Measurements from ENCODE around the gene SLAMF8. TPM values are rescaled to one million over a fixed set of nuclear protein-coding genes. Genes with fewer than 3 reads are reported as not detected.

SLAMF8 gene
- total and polyA plus RNA-seq, 2 of the 8 experiments (the other 6 are each of a cell fraction or from before 2014, with no cell fraction given) = not detected

- no peak overlapping the region for H4K91ac ChIP-seq (replicated peaks; ENCODE audit: insufficient read length, low read length)
- CTCF ChIA-PET (ENCODE audit: partially characterized antibody) = interaction anchor here (0.9 to 5.6 kb wide), 5 partner anchors 9 to 48 kb away, joined by 3 to 38 read pairs (median 6); no protein-coding TSS in a partner anchor
These were observed 16.8 kb downstream of the SLAMF8 start for GRCh38 chr1:159843459-159843858.

More at GRCh38 chr1:159843459-159843858, 16.8 kb downstream of the SLAMF8 start:
- Histone ChIP-seq H3K79me1 (ENCODE audit: low read depth, low read length) (no peaks in the 10 kb centered on the region), H2BK15ac (ENCODE audit: low read length) (no peak overlapping the region), H3K27ac (ENCODE audit: low read depth, low read length) (no peak overlapping the region), H4K20me1 (replicated peaks in 1 of 2; ENCODE audit: control insufficient read depth in 1 of 2, insufficient read depth in 2 of 2, low read length in 2 of 2) (peaks cover 0 to 2% of the 10 kb centered on the region in 2 experiments), H4K5ac (ENCODE audit: insufficient read length, low read depth, low read length) (no peak overlapping the region), H2BK120ac (replicated peaks; ENCODE audit: low read depth, low read length) (no peak overlapping the region), H2AK5ac (ENCODE audit: low read depth, low read length) (no peak overlapping the region), H3K9ac (replicated peaks in 1 of 4; ENCODE audit: extremely low read depth in 1 of 4, low read depth in 3 of 4, low read length in 3 of 4) (no peak overlapping the region), H3K27me3 (replicated peaks in 1 of 4; ENCODE audit: control insufficient read depth in 3 of 4, extremely low read depth in 1 of 4, insufficient read depth in 3 of 4, low read length in 3 of 4) (0 out of 7 replicates have a peak, but pooled peaks cover 0 to 2% (median 0%) of the 10 kb centered on the region in 4 experiments), H3K4ac (replicated peaks; ENCODE audit: insufficient read length, low read depth, low read length) (no peak overlapping the region), H3K56ac (replicated peaks; ENCODE audit: insufficient read length, low read depth, low read length) (no peak overlapping the region), H2BK20ac (ENCODE audit: low read length) (no peak overlapping the region), H3K4me2 (ENCODE audit: insufficient read depth in 1 of 2, low read depth in 2 of 2, low read length in 2 of 2) (no peak overlapping the region), H3K18ac (ENCODE audit: extremely low read depth, low read length) (no peak overlapping the region), H2AFZ (ENCODE audit: low read length) (no peak overlapping the region), H2BK5ac (ENCODE audit: low read depth, low read length) (no peak overlapping the region), H4K8ac (ENCODE audit: extremely low read depth, insufficient read depth, low read length) (no peak overlapping the region), H3K4me1 (replicated peaks in 1 of 4; ENCODE audit: control insufficient read depth in 3 of 4, insufficient read depth in 4 of 4, low read length in 3 of 4) (no peaks in the 10 kb centered on the region; a peak in 1 of 7 replicates), H3K14ac (ENCODE audit: insufficient read length) (no peak overlapping the region), H3K36me3 (ENCODE audit: control insufficient read depth in 2 of 4, insufficient read depth in 4 of 4, low read length in 3 of 4) (no peaks in the 10 kb centered on the region), H3K23ac (ENCODE audit: insufficient read length) (no peak overlapping the region), H3K23me2 (ENCODE audit: low read depth, low read length) (no peaks in the 10 kb centered on the region), H2BK12ac (ENCODE audit: low read depth, low read length) (no peak overlapping the region), H3K79me2 (ENCODE audit: control insufficient read depth in 1 of 2, insufficient read depth in 2 of 2, low read length in 2 of 2) (no peaks in the 10 kb centered on the region), H3K4me3 (ENCODE audit: extremely low read depth in 1 of 4, insufficient read depth in 2 of 4, low read depth in 3 of 4, low read length in 4 of 4) (no peak overlapping the region), H3K9me3 (ENCODE audit: insufficient read depth in 2 of 2, low read depth in 1 of 2, low read length in 1 of 2) (no peaks in the 10 kb centered on the region)
- DNase-seq (ENCODE audit: low read depth in 1 of 2, low spot score in 2 of 2) = no peak
- TF ChIP-seq PHF8 (conservative IDR thresholded peaks at IDR 0.05; ENCODE audit: low read depth, low read length) (no peak), SRF (IDR thresholded peaks at IDR 0.05; ENCODE audit: low read depth, low read length) (no peak), ATF3 (IDR thresholded peaks at IDR 0.05; ENCODE audit: insufficient read depth, low read depth, low read length) (no peak), CTCF (IDR thresholded peaks at IDR 0.05; ENCODE audit: control extremely low read depth in 1 of 3, insufficient read depth in 1 of 3, low read depth in 1 of 3, low read length in 3 of 3) (no peak), MAX (IDR thresholded peaks at IDR 0.05) (no peak), NRF1 (IDR thresholded peaks at IDR 0.05; ENCODE audit: low read depth, low read length) (no peak), CEBPB (IDR thresholded peaks at IDR 0.05; ENCODE audit: low read depth, low read length) (no peak), SIX5 (IDR thresholded peaks at IDR 0.05; ENCODE audit: low read depth, low read length) (no peak), SIN3A (conservative IDR thresholded peaks at IDR 0.05 in 1 of 2, IDR thresholded peaks at IDR 0.05 in 1 of 2; ENCODE audit: low read depth in 1 of 2, low read length in 2 of 2) (no peak)
- FAIRE-seq = no peak
- WGBS, 2 experiments (ENCODE audit: extremely low coverage in 1 of 2, insufficient coverage in 1 of 2, insufficient read length in 1 of 2, insufficient replicate concordance in 2 of 2, low coverage in 1 of 2, low lambda C conversion rate in 2 of 2, missing lambda C conversion rate in 1 of 2) = 85% methylated on average over 4 of the region's 4 CpGs; no CpG with 5 or more reads in 1 of the 2 experiments
- POLR2A ChIA-PET (ENCODE audit: partially characterized antibody) = interaction anchor here (1.8 kb wide), 1 partner anchor 9 kb away, joined by 5 read pairs; no protein-coding TSS in a partner anchor
